ENCODE results near the gene ADAMTS15. TPM values are rescaled to one million over a fixed set of nuclear protein-coding genes. Genes with fewer than 3 reads are reported as not detected.

ADAMTS15 gene
- total and polyA plus RNA-seq, 2 of the 4 experiments (the other 2 are of a cell fraction): 3.0 to 5.0 TPM

DNA sequence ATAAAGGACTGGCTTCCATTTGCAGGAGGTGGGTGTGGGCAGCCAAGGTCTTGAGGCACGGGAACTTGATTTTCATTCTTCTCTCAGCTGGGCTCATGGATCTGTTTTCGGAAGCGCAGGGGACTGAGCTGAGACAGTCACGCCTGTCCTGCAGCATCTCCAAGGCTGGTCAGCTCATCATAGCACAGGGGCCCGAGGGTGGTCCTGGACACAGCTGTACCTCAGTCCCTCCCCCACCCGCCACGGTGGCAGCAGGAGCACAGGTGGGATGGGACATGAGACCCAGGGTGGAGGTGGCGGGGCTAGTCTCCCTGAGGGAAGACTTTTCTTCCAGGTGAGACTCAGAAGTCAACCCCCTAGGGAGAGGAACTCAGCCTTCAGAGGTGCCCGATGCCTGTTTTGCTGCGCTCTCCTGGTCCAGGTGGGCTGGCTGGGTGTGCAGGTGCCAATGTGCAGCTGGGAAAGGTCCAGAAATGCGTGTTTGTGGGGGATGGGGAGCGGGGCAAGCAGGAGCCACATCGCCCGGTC, 23.8 kb upstream of the ADAMTS15 start:
- BruUV-seq (replicated peaks): no TSS peak
- no peaks in the 10 kb centered on the region; the same call in 1 of the 2 replicates for H3K9me3 ChIP-seq (ENCODE audit: control insufficient read depth, insufficient read depth, low read length)
- H4K5ac ChIP-seq (ENCODE audit: low read depth, low read length): no peak overlapping the region
- no peak overlapping the region for H3K14ac ChIP-seq (replicated peaks; ENCODE audit: low read depth, low read length)
- CTCF ChIA-PET: interaction anchor here (0.6 kb wide), 1 partner anchor 1816 kb away, joined by 3 read pairs; no protein-coding TSS in a partner anchor
- ATAC-seq (ENCODE audit: low read depth) (no peak), DNase-seq (no peak)
- H3K18ac ChIP-seq (ENCODE audit: low read depth, low read length): no peak overlapping the region
- no peak overlapping the region for H3K4ac ChIP-seq (ENCODE audit: low read depth, low read length)
- dilution Hi-C loops (cut with HindIII; ENCODE audit: low sequenced_read_pairs, unreplicated experiment) (loop anchor here (25.0 kb wide), 1 partner anchor 438 kb away; no protein-coding TSS in a partner anchor), intact Hi-C loops (cut with micrococcal nuclease) (loop anchor here (5.0 kb wide), 1 partner anchor 112 kb away; the partner anchor contains the start of gene ZBTB44), in situ Hi-C loops (cut with MboI; ENCODE audit: low sequenced_read_pairs) (loop anchor here (5.0 to 25.0 kb wide), 3 partner anchors 212 to 1638 kb away; no protein-coding TSS in a partner anchor)
- TF ChIP-seq FOS (IDR thresholded peaks at IDR 0.05; ENCODE audit: low read depth, low read length) (no peak), SMC3 (IDR thresholded peaks at IDR 0.05; ENCODE audit: low read depth, low read length) (no peak), CHD1 (IDR thresholded peaks at IDR 0.05; ENCODE audit: low read depth, low read length) (no peak), MAZ (IDR thresholded peaks at IDR 0.05; ENCODE audit: borderline replicate concordance, low read depth, low read length) (no peak), CEBPB (IDR thresholded peaks at IDR 0.05; ENCODE audit: low read depth, low read length) (no peak), RAD21 (IDR thresholded peaks at IDR 0.05; ENCODE audit: low read length) (no peak), RCOR1 (IDR thresholded peaks at IDR 0.05; ENCODE audit: insufficient replicate concordance, low read length) (no peak), BHLHE40 (IDR thresholded peaks at IDR 0.05; ENCODE audit: low read depth, low read length) (no peak), RFX5 (IDR thresholded peaks at IDR 0.05; ENCODE audit: low read depth, low read length) (no peak), MXI1 (IDR thresholded peaks at IDR 0.05; ENCODE audit: borderline replicate concordance, low read depth, low read length) (no peak), NFE2L2 (IDR thresholded peaks at IDR 0.05; ENCODE audit: low read depth, low read length) (no peak), POLR2A (IDR thresholded peaks at IDR 0.05; ENCODE audit: low read depth, low read length) (no peak), MAFK (IDR thresholded peaks at IDR 0.05; ENCODE audit: low read depth, low read length) (no peak)
- TF ChIP-seq, protein P1, sequence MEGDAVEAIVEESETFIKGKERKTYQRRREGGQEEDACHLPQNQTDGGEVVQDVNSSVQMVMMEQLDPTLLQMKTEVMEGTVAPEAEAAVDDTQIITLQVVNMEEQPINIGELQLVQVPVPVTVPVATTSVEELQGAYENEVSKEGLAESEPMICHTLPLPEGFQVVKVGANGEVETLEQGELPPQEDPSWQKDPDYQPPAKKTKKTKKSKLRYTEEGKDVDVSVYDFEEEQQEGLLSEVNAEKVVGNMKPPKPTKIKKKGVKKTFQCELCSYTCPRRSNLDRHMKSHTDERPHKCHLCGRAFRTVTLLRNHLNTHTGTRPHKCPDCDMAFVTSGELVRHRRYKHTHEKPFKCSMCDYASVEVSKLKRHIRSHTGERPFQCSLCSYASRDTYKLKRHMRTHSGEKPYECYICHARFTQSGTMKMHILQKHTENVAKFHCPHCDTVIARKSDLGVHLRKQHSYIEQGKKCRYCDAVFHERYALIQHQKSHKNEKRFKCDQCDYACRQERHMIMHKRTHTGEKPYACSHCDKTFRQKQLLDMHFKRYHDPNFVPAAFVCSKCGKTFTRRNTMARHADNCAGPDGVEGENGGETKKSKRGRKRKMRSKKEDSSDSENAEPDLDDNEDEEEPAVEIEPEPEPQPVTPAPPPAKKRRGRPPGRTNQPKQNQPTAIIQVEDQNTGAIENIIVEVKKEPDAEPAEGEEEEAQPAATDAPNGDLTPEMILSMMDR (conservative IDR thresholded peaks at IDR 0.05; ENCODE audit: low read depth, low read length): no peak
- TF ChIP-seq, protein P2, sequence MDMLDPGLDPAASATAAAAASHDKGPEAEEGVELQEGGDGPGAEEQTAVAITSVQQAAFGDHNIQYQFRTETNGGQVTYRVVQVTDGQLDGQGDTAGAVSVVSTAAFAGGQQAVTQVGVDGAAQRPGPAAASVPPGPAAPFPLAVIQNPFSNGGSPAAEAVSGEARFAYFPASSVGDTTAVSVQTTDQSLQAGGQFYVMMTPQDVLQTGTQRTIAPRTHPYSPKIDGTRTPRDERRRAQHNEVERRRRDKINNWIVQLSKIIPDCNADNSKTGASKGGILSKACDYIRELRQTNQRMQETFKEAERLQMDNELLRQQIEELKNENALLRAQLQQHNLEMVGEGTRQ (IDR thresholded peaks at IDR 0.05; ENCODE audit: low read depth, low read length): no peak
- TF ChIP-seq, protein P3, sequence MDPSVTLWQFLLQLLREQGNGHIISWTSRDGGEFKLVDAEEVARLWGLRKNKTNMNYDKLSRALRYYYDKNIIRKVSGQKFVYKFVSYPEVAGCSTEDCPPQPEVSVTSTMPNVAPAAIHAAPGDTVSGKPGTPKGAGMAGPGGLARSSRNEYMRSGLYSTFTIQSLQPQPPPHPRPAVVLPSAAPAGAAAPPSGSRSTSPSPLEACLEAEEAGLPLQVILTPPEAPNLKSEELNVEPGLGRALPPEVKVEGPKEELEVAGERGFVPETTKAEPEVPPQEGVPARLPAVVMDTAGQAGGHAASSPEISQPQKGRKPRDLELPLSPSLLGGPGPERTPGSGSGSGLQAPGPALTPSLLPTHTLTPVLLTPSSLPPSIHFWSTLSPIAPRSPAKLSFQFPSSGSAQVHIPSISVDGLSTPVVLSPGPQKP (IDR thresholded peaks at IDR 0.05; ENCODE audit: borderline replicate concordance, low read depth, low read length): no peak
- no peak overlapping the region for H2BK20ac ChIP-seq (ENCODE audit: low read depth, low read length)
- no peak overlapping the region for H3K23ac ChIP-seq (ENCODE audit: low read depth, low read length)
- no peak overlapping the region for H3K4me2 ChIP-seq (ENCODE audit: low read depth, low read length)
- no peak overlapping the region for H3K56ac ChIP-seq (ENCODE audit: extremely low read depth, insufficient read depth, low read length)
- H2AFZ ChIP-seq (replicated peaks; ENCODE audit: low read length, poor library complexity): peak overlapping the region; percentile 44
- no peak overlapping the region for H2AK9ac ChIP-seq (replicated peaks; ENCODE audit: low read depth, low read length, poor library complexity)
- no peak overlapping the region for H3K4me3 ChIP-seq (ENCODE audit: insufficient read depth, low read depth, low read length)
- no peak overlapping the region for H2AK5ac ChIP-seq (ENCODE audit: low read depth, low read length)
- H4K91ac ChIP-seq (ENCODE audit: insufficient read depth, low read depth, low read length): no peak overlapping the region
- WGBS, 2 experiments (ENCODE audit: extremely low coverage in 2 of 2, insufficient read length in 1 of 2): 92% methylated on average over 5 of the region's 14 CpGs; no CpG with 5 or more reads in 1 of the 2 experiments
- H2BK120ac ChIP-seq (ENCODE audit: low read depth, low read length): no peak overlapping the region
- peaks cover 2% of the 10 kb centered on the region; the same call in 1 of the 2 replicates for H3K36me3 ChIP-seq (ENCODE audit: control insufficient read depth, insufficient read depth, low read length)
- H3K27ac ChIP-seq (ENCODE audit: insufficient read depth, low read length): no peak overlapping the region
- H2BK5ac ChIP-seq (ENCODE audit: low read depth, low read length, poor library complexity, severe bottlenecking): no peak overlapping the region
- no peak overlapping the region for H2BK15ac ChIP-seq (ENCODE audit: low read depth, low read length)
- H3K4me1 ChIP-seq (ENCODE audit: control insufficient read depth, insufficient read depth, low read length): peaks cover 21% of the 10 kb centered on the region
- H3K9me1 ChIP-seq (ENCODE audit: insufficient read depth, low read length): peaks cover 13% of the 10 kb centered on the region
- POLR2A ChIA-PET (ENCODE audit: unreplicated experiment): interaction anchor here (0.5 kb wide), 1 partner anchor 486 kb away, joined by 3 read pairs; no protein-coding TSS in a partner anchor
- H4K8ac ChIP-seq (ENCODE audit: low read depth in 2 of 2, low read length in 2 of 2): no peak overlapping the region
- H4K20me1 ChIP-seq (ENCODE audit: insufficient read depth, low read length): peaks cover 4% of the 10 kb centered on the region; the same call in 1 of the 2 replicates
- H3K27me3 ChIP-seq (ENCODE audit: control insufficient read depth, insufficient read depth, low read length): peaks cover 58% of the 10 kb centered on the region
- no peak overlapping the region for H3K9ac ChIP-seq (ENCODE audit: low read depth, low read length)
- no peaks in the 10 kb centered on the region for H3K79me1 ChIP-seq (ENCODE audit: low read depth in 1 of 2, low read length in 2 of 2)

Data from IMR-90 (cell line).